CD4-positive, alpha-beta T cell treated with Interleukin-15 for 4 hours (primary cell): Measurements from ENCODE around the gene PSRC1.
A peak's percentile ranks its signal among the peaks of the same experiment; 100 is the strongest.

Experiments used
- DNase-seq: peaks from one replicate; pipeline ENCODE4 v3.0.0-alpha.2; 2020; ENCODE audit warnings: low spot score

The PSRC1 gene

DNA sequence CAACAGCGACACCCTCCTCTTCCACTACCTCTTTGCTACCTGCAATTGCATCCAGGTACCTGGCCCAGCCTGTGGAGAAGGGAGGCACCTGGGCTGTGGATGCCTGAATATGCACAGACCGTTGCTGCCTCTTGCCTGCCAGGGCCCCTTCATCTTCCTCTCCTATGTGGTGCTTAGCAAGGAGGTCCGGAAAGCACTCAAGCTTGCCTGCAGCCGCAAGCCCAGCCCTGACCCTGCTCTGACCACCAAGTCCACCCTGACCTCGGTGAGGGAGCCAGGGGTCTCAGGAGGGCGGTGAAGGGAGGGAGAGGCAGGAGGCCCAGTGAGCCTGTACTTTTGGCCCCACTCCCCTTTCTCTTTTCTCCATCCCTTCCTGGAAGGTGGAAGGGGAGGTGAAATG lies 11.5 kb downstream of the PSRC1 start:
- DNase-seq = no peak

DNA sequence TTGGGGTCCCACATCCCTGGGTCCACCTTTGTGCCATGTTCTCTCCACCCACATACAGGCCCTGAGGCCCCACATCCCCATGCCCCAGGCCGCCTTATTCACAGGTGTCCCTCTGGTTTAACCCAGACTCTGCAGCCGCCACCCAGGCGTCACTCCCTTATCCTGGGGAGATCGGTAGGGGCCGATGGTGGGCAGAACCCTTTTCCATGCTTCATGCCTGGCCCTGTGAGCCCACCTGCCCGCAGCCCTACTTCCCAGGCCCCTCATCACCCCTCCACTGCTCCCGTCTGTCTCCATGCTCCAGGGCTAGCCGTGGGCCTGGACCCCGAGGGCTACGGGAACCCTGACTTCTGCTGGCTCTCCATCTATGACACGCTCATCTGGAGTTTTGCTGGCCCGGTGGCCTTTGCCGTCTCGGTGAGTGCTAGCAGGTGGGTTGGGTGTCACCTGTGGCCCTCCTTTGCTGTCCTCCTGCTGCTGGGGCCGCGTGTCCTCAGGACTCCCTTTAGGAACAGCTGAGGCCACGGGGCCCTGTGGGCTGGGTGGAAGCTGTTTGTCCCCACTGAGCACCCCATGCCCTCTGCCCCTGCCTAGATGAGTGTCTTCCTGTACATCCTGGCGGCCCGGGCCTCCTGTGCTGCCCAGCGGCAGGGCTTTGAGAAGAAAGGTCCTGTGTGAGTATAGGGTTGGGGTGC lies 12.2 kb downstream of the PSRC1 start:
- DNase-seq = no peak

DNA sequence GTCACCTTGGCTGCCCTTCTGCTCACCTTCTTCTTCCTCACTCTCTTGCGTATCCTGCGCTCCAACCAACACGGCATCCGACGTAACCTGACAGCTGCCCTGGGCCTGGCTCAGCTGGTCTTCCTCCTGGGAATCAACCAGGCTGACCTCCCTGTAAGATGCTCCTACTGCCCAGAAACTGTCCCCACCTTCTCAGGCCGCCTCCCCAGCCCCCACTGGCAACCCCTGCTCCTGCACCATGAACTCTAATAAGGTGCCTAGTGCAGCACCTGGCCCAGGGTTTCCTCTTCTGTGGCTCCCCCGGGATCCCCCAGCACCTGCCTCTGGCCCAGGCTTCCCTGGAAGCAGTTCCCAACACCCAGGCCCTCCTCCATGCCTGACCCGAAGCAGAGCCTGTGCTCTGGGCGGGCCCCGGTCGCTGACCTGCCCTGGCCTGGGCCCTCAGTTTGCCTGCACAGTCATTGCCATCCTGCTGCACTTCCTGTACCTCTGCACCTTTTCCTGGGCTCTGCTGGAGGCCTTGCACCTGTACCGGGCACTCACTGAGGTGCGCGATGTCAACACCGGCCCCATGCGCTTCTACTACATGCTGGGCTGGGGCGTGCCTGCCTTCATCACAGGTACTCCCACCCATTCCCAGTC lies 12.8 kb downstream of the PSRC1 start:
- no peak for DNase-seq

DNA sequence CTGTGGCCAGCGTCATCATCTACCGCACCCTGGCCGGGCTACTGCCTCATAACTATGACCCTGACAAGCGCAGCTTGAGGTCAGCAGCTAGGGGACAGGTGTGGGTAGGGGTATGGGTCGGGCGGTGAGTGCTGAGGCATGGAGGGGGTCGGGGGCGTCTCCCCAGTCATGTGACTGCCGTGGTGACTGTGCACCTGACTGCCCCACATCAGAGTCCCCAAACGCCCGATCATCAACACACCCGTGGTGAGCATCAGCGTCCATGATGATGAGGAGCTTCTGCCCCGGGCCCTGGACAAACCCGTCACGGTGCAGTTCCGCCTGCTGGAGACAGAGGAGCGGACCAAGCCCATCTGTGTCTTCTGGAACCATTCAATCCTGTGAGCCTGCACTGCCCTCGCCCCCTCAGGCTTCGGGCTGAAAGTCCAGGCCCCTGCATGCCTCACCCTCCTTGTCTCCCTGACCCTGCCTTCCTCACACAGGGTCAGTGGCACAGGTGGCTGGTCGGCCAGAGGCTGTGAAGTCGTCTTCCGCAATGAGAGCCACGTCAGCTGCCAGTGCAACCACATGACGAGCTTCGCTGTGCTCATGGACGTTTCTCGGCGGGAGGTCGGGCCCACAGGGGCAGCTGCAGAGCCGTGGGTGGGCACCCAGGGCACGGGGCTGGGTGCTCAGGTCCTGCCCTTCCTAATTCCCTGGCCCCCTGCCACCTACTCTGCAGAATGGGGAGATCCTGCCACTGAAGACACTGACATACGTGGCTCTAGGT lies 13.5 kb downstream of the PSRC1 start:
- no peak for DNase-seq

DNA sequence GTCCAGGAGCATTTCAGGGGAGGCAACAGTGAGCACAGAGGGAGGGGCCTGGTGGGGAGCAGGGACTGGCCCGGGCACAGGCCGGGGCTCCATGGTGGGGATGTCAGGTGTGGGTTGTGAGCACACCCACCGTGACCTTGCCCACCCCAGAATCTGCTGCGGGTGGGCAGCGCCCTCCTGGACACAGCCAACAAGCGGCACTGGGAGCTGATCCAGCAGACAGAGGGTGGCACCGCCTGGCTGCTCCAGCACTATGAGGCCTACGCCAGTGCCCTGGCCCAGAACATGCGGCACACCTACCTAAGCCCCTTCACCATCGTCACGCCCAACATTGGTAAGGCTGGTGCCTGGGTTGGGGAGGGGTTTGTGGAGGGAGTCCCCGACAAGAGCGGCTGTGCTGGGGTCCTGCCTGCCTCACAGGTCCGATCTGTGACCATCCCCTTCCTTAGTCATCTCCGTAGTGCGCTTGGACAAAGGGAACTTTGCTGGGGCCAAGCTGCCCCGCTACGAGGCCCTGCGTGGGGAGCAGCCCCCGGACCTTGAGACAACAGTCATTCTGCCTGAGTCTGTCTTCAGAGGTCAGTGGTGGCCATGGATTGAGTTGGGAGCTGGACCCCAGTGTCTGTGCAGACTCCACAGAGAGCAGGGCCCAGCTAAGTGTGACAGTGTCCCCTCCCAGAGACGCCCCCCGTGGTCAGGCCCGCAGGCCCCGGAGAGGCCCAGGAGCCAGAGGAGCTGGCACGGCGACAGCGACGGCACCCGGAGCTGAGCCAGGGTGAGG lies 14.3 kb downstream of the PSRC1 start:
- DNase-seq = no peak

DNA sequence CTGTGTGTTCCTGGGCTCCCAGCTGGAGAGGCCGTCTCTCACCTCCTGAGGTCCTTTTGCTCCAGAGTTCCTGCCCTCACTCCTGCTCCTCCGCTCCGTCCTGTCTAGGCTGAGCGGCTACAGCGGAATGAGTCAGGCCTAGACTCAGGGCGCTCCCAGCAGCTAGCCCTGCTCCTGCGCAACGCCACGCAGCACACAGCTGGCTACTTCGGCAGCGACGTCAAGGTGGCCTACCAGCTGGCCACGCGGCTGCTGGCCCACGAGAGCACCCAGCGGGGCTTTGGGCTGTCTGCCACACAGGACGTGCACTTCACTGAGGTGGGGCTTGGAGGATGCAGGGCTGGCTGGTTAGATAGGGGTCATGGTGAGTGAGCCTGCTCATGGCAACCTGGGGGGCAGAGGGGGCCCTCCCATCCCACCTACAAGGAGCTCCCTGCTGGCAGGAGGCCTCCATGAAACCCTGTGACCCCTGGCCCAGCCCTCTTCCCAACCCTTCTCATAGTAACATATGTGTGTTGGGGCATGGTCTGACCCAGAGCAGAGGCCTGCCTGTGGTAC lies 15.1 kb downstream of the PSRC1 start:
- no peak for DNase-seq

DNA sequence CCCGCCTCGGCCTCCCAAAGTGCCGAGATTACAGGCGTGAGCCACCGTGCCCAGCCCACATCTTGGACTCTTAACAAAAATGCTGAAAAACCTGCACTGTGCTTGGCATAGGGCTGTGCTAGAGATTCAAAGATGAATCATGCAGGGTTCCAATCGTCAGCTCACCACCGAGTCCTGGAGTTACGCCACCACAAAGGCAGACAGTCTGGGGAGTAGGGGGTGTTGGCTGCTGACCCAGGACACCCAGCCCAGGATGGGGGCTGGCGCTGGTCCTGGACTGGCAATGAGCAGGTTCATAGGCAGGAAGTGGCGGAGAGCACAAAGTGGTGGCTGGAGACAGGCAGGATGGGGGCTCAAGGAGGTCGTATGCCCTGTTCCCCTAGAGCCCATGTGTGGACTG lies 16.0 kb downstream of the PSRC1 start:
- no peak for DNase-seq

DNA sequence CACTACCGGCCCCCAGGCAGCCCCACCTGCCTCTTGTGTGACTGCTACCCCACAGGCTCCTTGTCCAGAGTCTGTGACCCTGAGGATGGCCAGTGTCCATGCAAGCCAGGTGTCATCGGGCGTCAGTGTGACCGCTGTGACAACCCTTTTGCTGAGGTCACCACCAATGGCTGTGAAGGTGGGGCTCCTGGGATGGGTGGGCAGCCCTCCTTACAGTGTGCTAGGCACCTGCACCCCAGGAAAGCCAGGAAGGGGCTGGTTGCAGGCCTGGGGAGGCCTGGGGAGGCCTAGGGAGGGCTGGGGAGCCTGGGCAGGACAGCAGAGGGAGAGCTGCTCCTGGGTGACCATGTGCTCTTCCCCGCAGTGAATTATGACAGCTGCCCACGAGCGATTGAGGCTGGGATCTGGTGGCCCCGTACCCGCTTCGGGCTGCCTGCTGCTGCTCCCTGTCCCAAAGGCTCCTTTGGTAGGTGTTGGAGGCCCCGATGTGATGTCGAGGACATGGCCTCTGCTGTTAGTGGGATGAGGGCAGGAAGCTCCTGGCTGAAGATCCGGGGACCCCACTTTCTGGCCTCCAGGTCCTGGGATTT lies 17.1 kb downstream of the PSRC1 start:
- no peak for DNase-seq

DNA sequence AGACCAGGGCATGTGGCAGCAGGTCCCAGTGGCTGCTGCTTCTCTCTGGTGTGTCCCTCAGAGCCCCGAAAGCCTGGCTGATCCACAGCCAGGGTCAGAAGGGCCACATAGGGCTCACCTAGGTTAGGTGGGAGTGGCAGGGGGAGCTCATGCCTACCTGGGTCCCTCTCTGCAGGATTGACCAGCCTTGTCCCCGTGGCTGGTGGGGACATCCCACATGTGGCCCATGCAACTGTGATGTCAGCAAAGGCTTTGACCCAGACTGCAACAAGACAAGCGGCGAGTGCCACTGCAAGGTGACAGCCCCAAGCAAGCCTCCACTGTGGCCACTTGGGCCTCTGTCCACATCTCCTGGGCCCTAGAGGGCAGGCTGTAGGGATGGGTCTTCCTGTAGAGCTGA lies 17.9 kb downstream of the PSRC1 start:
- no peak for DNase-seq

DNA sequence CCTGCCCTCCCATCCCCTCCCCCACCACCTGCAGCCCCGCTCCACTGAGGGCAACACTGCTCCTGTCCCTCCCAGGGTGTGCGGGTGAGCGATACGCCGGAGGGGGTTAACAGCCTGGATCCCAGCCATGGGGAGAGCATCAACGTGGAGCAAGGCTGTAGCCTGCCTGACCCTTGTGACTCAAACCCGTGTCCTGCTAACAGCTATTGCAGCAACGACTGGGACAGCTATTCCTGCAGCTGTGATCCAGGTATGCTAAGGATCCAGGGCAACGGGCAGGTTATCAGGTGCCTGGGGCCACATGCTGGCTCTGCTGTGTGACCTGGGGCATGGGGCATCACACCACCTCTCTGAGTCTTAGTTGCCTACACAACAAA lies 18.6 kb downstream of the PSRC1 start:
- DNase-seq = no peak

DNA sequence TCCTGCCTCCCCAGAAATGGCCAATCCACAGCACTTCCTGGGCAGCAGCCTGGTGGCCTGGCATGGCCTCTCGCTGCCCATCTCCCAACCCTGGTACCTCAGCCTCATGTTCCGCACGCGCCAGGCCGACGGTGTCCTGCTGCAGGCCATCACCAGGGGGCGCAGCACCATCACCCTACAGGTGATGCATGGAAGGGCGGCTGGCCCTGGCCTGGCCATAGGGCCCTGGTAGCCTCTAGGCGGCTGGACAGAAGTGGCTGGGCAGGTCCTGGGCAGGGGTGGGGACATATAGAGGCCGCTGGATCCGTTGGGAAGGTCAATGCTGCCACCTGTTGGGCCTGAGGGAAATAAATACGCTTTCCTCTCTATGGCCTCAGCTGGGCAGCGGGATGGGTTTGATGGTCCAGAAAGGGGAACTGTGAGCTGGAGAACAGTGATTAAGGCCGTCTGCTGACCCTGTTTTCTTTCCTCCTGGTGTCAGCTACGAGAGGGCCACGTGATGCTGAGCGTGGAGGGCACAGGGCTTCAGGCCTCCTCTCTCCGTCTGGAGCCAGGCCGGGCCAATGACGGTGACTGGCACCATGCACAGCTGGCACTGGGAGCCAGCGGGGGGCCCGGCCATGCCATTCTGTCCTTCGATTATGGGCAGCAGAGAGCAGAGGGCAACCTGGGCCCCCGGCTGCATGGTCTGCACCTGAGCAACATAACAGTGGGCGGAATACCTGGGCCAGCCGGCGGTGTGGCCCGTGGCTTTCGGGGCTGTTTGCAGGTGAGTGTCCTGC lies 19.2 kb downstream of the PSRC1 start:
- peak; percentile 67 for DNase-seq

DNA sequence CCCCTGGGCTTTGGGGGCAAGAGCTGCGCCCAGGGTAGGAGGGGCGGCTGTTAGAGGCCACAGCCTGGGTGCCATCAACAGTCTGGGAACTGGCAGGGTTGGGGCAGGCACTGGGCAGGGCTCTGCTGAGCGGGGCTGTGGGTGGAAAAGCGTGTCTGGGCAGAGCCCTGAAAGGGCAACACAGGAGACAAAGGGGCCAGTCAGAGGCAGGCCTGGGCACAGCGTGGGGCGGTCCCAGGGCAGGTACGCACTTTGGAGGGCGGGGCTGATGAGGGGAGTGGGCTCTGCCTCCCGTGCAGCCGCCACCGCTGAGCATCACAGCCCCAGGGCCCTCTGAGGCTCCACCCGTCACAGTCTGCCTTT lies 19.7 kb downstream of the PSRC1 start:
- DNase-seq = no peak

DNA sequence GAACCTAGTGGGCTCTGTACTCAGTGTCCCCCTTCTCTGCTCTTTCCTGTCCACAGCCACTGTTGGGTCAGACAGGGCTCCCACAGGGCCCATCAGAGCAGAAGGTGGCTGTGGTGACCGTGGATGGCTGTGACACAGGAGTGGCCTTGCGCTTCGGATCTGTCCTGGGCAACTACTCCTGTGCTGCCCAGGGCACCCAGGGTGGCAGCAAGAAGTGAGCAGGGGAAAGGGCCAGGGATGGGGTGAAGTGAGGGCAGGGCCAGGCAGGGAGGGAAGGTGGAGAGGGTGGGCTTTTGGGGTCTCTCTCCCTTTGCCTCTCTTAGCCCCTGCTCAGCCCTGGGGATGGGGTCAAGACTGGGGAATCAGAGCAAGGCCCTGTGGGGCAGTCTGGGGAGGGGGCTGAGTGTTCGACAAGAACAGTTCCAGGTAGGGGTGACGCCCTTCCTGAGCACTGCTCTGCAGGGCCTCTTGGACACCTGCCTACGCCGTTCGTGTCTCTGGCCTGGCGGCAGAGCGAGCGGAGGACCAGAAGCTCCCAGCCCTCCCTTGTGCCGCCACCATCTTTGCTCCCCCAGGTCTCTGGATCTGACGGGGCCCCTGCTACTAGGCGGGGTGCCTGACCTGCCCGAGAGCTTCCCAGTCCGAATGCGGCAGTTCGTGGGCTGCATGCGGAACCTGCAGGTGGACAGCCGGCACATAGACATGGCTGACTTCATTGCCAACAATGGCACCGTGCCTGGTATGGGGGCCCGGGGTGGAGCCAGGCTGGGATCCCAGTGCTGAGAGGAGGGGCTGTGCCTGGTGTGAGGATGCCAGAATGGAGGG lies 20.5 kb downstream of the PSRC1 start:
- no peak for DNase-seq

DNA sequence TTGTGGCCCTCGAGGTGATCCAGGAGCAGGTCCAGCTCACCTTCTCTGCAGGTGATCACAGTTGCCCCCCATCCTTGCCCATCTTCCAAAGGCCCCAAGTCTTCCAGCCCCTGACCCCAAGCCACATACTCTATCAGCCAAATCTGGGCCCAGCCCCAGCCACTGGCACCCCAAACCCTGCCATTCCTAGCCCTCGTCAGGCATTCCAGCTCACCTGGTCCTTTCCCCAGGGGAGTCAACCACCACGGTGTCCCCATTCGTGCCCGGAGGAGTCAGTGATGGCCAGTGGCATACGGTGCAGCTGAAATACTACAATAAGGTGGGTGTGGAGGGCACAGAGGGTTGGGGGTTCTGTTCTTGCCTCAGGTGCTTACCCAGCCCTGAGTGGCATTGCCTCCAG lies 21.4 kb downstream of the PSRC1 start:
- no peak for DNase-seq

DNA sequence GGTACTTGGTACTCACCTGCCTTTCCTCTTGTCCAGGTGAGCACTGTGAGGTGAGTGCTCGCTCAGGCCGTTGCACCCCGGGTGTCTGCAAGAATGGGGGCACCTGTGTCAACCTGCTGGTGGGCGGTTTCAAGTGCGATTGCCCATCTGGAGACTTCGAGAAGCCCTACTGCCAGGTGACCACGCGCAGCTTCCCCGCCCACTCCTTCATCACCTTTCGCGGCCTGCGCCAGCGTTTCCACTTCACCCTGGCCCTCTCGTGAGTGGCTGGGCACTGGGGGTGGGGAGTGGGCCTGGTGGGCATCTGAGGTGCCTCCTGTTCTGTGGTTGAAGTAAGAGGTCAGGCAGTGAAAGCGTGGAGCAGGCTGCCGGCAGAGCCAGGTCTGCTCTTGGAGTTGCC lies 21.9 kb downstream of the PSRC1 start:
- no peak for DNase-seq

DNA sequence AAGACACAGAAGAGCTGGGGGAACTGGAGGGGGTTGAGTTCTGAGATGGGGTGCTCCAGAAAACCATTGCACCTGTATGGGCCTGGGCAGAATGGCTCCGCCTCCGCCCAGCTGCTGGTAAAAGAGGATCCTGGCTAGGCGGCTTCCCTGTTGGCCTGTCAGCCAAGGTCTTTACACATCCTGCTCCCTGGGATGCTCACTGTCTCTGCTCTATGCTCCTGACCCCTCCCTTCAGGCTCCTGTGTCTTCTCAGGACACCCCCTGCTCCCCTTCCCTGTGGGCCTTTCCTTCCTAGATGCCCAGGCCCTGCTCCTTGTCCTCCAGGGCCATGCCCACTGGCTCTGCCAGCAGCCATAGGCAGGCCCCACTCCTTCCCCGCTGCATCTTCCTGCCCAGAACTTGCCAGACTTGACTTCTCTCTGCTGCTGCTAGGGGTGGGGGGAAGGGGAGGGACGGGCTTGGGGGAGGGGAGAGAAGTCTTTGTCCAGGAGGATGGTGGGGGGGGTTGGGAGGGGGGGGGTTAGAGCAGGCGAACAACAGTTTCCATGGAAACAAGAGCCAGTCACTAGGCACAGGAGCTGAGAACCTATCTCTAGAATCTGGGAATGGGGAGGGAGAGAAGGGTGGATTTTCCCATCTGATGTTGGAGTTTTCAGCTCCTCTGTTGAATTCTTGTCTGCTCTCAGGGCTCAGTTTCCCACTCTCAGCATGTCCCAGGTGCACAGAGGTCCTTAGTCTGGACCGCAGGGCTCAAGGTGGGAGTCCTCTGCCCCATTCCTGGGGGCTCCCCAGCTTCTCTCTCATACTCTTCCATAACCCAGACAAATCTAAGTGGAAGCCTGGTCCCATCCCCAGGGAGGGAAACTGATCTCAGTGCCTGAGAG lies 23.0 kb downstream of the PSRC1 start:
- no peak for DNase-seq

DNA sequence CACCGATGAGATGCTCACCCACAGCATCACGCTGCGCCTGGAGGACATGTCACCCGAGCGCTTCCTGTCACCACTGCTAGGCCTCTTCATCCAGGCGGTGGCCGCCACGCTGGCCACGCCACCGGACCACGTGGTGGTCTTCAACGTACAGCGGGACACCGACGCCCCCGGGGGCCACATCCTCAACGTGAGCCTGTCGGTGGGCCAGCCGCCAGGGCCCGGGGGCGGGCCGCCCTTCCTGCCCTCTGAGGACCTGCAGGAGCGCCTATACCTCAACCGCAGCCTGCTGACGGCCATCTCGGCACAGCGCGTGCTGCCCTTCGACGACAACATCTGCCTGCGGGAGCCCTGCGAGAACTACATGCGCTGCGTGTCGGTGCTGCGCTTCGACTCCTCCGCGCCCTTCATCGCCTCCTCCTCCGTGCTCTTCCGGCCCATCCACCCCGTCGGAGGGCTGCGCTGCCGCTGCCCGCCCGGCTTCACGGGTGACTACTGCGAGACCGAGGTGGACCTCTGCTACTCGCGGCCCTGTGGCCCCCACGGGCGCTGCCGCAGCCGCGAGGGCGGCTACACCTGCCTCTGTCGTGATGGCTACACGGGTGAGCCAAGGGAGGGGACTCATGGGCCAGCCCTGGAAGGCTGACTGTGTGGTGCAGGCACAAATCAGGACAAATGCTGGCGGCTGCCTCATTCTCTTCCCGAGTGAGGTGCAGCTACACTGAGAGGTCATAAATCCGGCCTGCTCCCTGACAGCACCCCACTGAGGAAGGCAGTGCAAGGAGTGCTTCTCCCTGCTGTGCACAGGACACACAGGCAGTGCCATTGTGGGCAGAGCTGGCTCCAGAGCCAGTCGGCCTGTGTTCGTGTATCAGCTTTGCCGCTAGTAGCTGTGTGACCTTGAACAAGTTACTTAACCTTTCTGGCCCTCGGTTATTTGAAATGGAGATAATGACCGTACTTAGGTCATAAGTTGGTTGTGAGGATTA lies 24.2 kb downstream of the PSRC1 start:
- DNase-seq = no peak
